SK-N-MC (cell line): ENCODE data around the gene NPY1R.

Experiments
- EZH2 ChIP-seq: fragments of 200-600 bp; sonication (generic); IDR thresholded peaks from one replicate; pipeline ENCODE4 v1.6.1; 2017; ENCODE audit warnings: antibody characterized with exemption
- POLR2AphosphoS5 ChIP-seq: IDR thresholded peaks from 2 replicates; pipeline ENCODE4 v1.6.1; 2012; ENCODE audit warnings: mild to moderate bottlenecking, low read depth, low read length, borderline replicate concordance

GRCh38 chr4:163344147-163345125, 12.0 kb upstream of the NPY1R start:
- no peak for TF ChIP-seq POLR2AphosphoS5
- TF ChIP-seq EZH2 = no peak
